ENCODE measurements around the gene EFR3B. TPM values are rescaled to one million over a fixed set of nuclear protein-coding genes. Genes with fewer than 3 reads are reported as not detected.
"Not testable (repeated sequence)": the region's sequence is repeated elsewhere in the genome, so short reads cannot be mapped to it uniquely, and the experiment has no call there.

EFR3B gene
- total RNA-seq, 1 donor from 2014 or later, result 0.30 TPM

GRCh38 chr2:25102352-25102751, 60.5 kb downstream of the EFR3B start:
- not testable (repeated sequence) for ATAC-seq; DNase-seq (ENCODE audit: low spot score)

GRCh38 chr2:25103287-25103871, 61.5 kb downstream of the EFR3B start:
- DNase-seq (ENCODE audit: low spot score) (no peak), ATAC-seq (no peak)

- ATAC-seq (no peak), DNase-seq (ENCODE audit: low spot score) (no peak)
Measured at GRCh38 chr2:25104736-25105135, 62.9 kb downstream of the EFR3B start.

DNA sequence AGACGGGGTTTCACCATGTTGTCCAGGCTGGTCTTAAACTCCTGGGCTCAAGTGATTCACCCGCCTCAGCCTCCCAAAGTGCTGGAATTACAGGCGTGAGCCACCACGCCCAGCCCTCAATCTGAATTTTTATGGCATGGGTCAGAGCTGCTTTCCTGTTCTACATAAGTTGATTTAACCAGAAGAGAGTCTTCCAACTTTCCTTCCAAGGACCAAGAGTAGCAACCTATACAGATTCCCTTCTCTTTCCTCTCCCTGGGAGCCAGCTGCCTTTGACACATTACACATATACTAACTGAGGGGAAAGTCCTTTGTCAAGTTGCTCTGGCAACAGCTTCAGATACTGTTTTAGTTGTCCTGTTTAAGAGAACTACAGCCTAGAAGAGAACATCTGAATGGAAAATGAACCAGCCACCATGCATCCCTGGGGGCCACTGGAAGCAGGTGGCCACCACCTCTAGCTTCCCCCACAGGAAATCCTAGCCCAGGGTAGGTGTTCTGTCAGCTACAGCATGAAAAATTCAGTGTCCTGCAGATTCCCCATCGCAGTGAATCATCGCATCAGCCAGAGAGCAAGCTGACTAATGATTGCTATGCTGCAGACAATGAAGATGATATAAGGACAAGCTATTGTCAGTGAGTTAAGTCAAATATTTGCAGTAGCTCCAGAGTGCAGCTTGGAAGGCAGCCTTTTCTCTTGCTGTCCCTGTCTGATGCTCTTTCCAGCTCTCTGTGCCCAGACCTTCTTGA, 63.6 kb downstream of the EFR3B start:
- ATAC-seq (no peak), DNase-seq (ENCODE audit: low spot score) (no peak)

- no peak for DNase-seq (ENCODE audit: low spot score)
- no peak for ATAC-seq
Measured at GRCh38 chr2:25109822-25110221, 67.9 kb downstream of the EFR3B start.

- DNase-seq (ENCODE audit: low spot score) (no peak), ATAC-seq (no peak)
Measured at GRCh38 chr2:25112113-25112512, 70.2 kb downstream of the EFR3B start.

DNA sequence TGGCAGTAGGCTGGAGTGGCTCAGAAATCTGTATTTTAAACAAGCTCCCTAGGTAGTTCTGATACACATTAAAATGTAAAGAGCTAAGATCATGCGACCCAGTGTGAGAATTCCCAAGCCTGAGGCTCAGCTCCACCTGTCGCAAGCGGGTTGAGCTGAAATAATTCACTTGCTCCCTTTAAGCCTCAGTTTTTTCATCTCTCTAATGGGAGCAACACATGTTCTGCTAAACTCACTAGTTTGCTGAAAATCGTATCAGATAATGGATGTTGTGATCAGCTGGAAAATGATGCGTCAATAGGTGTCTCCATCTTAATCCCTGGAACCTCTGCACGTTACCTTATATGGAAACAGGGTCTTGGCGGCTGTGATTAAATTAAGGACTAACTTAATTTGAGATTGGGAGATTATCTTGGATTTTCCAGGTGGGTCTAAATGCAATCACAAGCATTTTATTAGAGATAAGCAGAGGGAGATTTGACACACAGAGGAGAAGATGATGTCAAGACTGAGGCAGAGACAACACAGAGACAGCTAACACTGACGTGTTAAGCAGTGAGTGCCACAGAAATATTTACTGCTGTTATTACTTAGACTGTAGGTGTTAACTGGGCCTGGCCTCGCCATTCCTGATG, 73.5 kb downstream of the EFR3B start:
- no peak for DNase-seq (ENCODE audit: low spot score)
- no peak for ATAC-seq

- ATAC-seq, result no peak
- DNase-seq (ENCODE audit: low spot score), result no peak
Measured at GRCh38 chr2:25115902-25116301, 74.0 kb downstream of the EFR3B start.

- DNase-seq (ENCODE audit: low spot score), result no peak
- ATAC-seq, result no peak
Measured at GRCh38 chr2:25116956-25117355, 75.1 kb downstream of the EFR3B start.

- ATAC-seq, result no peak
- DNase-seq (ENCODE audit: low spot score), result no peak
Measured at GRCh38 chr2:25119263-25119662, 77.4 kb downstream of the EFR3B start.

DNA sequence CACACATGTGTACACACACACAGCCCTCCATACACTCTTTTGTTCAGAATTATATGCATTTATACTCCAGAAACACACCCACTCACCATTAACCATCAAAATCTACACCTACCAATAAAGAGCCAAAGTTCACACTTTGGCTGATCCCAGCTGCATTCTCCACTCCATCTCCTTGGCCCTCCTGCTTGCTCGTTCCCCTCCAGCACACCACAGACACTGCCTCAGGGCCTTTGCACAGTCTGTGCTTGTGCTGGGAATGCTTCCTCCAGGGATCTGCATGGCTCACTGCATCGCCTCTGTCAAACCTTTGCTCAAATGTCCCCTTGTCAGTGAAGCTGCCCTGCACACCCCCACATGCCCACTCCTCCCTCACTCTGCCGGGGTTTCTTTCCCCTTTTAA, 80.5 kb downstream of the EFR3B start:
- no peak for ATAC-seq
- no peak for DNase-seq (ENCODE audit: low spot score)

DNA sequence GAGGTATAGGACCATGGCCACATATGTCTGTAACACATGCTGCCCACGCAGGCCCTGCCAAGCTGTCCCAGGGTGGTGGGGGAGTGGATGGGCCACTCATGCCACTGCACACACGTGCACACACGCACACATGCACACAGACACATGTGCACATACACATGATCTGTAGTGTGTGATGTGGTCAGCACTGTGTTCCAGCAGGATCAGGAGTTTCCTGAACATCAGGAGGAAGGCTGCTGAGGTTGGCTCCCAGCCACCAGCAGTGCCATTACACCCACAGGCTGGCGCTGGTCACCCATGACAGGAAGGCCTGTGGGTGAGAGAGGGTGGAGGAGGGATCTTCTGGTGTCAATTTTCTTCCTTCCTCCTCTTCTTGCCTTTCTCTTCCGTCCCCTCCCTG, 81.8 kb downstream of the EFR3B start:
- no peak for DNase-seq (ENCODE audit: low spot score)
- ATAC-seq, result no peak

GRCh38 chr2:25125189-25125588, 83.3 kb downstream of the EFR3B start:
- DNase-seq (ENCODE audit: low spot score) (no peak), ATAC-seq (no peak)

DNA sequence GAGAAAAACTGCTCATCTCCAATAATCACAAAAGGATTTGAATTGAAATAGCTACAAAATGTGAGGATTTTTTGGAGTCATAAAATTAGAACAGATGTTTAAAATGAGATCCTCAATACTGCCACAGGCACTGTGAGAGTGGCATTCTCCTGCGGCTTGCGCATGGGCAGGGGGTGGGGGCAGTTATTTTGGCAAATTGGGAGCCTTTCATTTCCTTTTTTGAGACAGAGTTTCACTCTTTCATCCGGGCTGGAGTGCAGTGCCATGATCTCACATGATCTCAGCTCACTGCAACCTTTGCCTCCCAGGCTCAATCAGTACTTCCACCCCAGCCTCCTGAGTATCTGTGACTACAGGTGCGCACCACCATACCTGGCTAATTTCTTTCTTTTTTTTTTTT, 84.1 kb downstream of the EFR3B start:
- ATAC-seq (no peak), DNase-seq (ENCODE audit: low spot score) (no peak)

- not testable (repeated sequence) for ATAC-seq
Measured at GRCh38 chr2:25127071-25127470, 85.2 kb downstream of the EFR3B start.

GRCh38 chr2:25127646-25128045, 85.8 kb downstream of the EFR3B start:
- ATAC-seq (no peak), DNase-seq (ENCODE audit: low spot score) (no peak)

More at GRCh38 chr2:25127071-25127470, 85.2 kb downstream of the EFR3B start:
- DNase-seq (ENCODE audit: low spot score), result not testable (repeated sequence)

GRCh38 chr2:25129901-25130520, 88.1 kb downstream of the EFR3B start:
- no peak for DNase-seq (ENCODE audit: low spot score)
- ATAC-seq, result no peak

DNA sequence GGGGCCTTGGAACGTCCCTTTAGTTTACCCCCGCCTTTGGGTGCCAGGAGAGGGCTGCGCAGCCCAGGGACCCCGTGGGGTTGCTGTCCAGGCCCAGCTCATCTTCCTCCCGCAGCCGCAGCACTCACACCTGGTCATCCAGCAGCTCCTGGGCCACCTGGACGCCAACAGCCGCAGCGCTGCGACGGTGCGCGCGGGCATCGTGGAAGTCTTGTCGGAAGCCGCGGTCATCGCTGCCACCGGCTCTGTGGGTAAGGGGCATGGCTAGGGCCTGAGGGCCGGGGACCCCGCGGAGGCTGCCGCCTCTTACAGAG, 89.3 kb downstream of the EFR3B start:
- no peak for DNase-seq (ENCODE audit: low spot score)

GRCh38 chr2:25131567-25132298, 89.9 kb downstream of the EFR3B start:
- no peak for ATAC-seq
- no peak for DNase-seq (ENCODE audit: low spot score)

More for the DNA sequence above, 89.3 kb downstream of the EFR3B start:
- ATAC-seq, result no peak

DNA sequence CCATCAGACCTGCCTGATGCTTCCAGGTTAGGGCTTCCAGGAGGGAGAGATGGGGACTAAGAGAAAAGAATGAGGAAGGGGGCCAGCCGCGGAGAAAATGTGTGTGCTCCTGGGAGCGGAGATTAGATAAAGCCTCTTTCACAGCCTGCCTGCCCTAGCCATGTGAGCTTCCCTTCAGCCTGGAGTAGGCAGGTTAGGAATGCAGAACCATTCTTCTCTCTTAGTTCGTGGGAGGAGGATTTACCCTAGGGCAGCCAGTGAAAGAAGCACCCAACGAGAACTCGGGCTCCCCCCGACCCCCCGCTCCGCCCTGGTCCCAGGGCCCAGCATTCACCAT, 90.4 kb downstream of the EFR3B start:
- DNase-seq (ENCODE audit: low spot score) (no peak), ATAC-seq (no peak)

DNA sequence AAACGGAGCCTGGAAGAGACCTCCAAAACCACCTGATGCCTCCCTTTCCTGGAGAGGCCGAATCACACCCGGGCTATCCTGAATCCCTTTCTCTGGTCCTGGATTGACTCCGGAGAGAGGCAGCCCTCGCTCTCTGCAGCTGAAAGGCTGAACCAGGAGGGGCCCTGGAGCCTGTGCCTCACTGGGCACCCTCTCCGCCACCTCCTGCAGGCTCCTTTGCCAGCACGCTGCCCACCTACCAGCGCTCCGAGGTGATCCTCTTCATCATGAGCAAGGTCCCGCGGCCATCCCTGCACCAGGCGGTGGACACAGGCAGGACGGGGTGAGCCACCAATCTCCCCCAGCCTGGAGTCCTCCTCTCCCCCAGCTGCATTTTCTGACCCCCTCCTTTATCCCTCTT, 90.8 kb downstream of the EFR3B start:
- no peak for ATAC-seq
- no peak for DNase-seq (ENCODE audit: low spot score)
